A673 (cell line): ENCODE data around the gene LRRC27. TPM values are rescaled to one million over a fixed set of nuclear protein-coding genes. Genes with fewer than 3 reads are reported as not detected.
A peak's percentile ranks its signal among the peaks of the same experiment; 100 is the strongest.

Experiments
- BruUV-seq: library from RNA; stranded (reverse); fragments of 400-500 nt; replicated peaks from 2 replicates; lab custom pipeline; 2021; lab: Mats Ljungman, UMichigan
- CTCF ChIA-PET: fragments of 300-600 bp; sonication (Branson Sonifier 250); formaldehyde crosslinking; loops from one replicate; lab custom pipeline; 2022; ENCODE audit warnings: antibody characterized with exemption; lab: Charles Lee
- POLR2A ChIA-PET: fragments of 300-600 bp; sonication (Branson Sonifier 250); formaldehyde crosslinking; loops from one replicate; lab custom pipeline; 2022; ENCODE audit warnings: antibody characterized with exemption; ENCODE audit not compliant: low non-redundant PET; lab: Charles Lee
- DNase-seq: peaks from one replicate; pipeline ENCODE4 v3.0.0-alpha.2; 2015; ENCODE audit warnings: low spot score
- H3K27ac ChIP-seq: fragments of 200-600 bp; sonication (generic); 2 replicates; pipeline ENCODE4 v1.5.1; 2016; ENCODE audit warnings: mixed run types, low read depth, mild to moderate bottlenecking, mixed read lengths, antibody characterized with exemption, low read length; ENCODE audit not compliant: poor library complexity, severe bottlenecking
- H3K27me3 ChIP-seq: fragments of 200-600 bp; sonication (generic); replicated peaks from 2 replicates; pipeline ENCODE4 v1.6.1; 2017; ENCODE audit warnings: mixed run types, low read depth, mild to moderate bottlenecking, mixed read lengths, antibody characterized with exemption, low read length; ENCODE audit not compliant: insufficient read depth, poor library complexity
- H3K36me3 ChIP-seq: fragments of 200-600 bp; sonication (generic); 2 replicates; pipeline ENCODE4 v1.6.1; 2016; ENCODE audit warnings: mixed run types, mild to moderate bottlenecking, mixed read lengths, antibody characterized with exemption, low read length; ENCODE audit not compliant: insufficient read depth, poor library complexity, severe bottlenecking
- H3K4me1 ChIP-seq: fragments of 200-600 bp; sonication (generic); 2 replicates; pipeline ENCODE4 v1.6.1; 2017; ENCODE audit warnings: mixed run types, mild to moderate bottlenecking, mixed read lengths, antibody characterized with exemption, low read length; ENCODE audit not compliant: insufficient read depth, poor library complexity, severe bottlenecking
- H3K4me3 ChIP-seq: fragments of 200-600 bp; sonication (generic); 2 replicates; pipeline ENCODE4 v1.5.1; 2016; ENCODE audit warnings: low read depth, mixed run types, mild to moderate bottlenecking, mixed read lengths, low read length; ENCODE audit not compliant: poor library complexity, severe bottlenecking
- H3K9me3 ChIP-seq: fragments of 200-600 bp; sonication (generic); 2 replicates; pipeline ENCODE4 v1.6.1; 2016; ENCODE audit warnings: mixed run types, low read depth, mild to moderate bottlenecking, mixed read lengths, antibody characterized with exemption, low read length; ENCODE audit not compliant: poor library complexity, severe bottlenecking
- CTCF ChIP-seq: fragments of 300-800, 200-600 bp; sonication (generic); conservative IDR thresholded peaks from 2 replicates; pipeline ENCODE4 v1.5.1; 2017; ENCODE audit warnings: low read depth, mild to moderate bottlenecking, antibody characterized with exemption, low read length, moderate library complexity, mixed read lengths
- EZH2 ChIP-seq: fragments of 200-600 bp; sonication (generic); IDR thresholded peaks from 2 replicates; pipeline ENCODE4 v1.6.1; 2017; ENCODE audit warnings: borderline replicate concordance, low read depth, mild to moderate bottlenecking, mixed read lengths, antibody characterized with exemption, low read length; ENCODE audit not compliant: poor library complexity, severe bottlenecking
- intact Hi-C: fragments of 100-400 bp; cut with micrococcal nuclease; formaldehyde crosslinking; loops from one replicate; pipeline ENCODE4 v1.10.0; 2022; ENCODE audit not compliant: unreplicated experiment
- total RNA-seq: library from RNA; stranded (reverse); gene quantifications from 2 replicates; pipeline ENCODE4 v1.2.3, GENCODE V29; 2021

The LRRC27 gene
- total RNA-seq, 1 experiment from 2014 or later = 11.5 TPM

GRCh38 chr10:132363921-132364593 lies 32.1 kb downstream of the LRRC27 start:
- peak; percentile 44 for DNase-seq
- H3K4me1 ChIP-seq = no peaks in the 10 kb centered on the region
- ChIA-PET POLR2A (no interaction called here), CTCF (no interaction called here)
- H3K9me3 ChIP-seq = no peaks in the 10 kb centered on the region
- H3K36me3 ChIP-seq = no peaks in the 10 kb centered on the region
- no peak overlapping the region for H3K27ac ChIP-seq
- intact Hi-C loops = no loop called here
- TF ChIP-seq EZH2 = no peak
- TF ChIP-seq CTCF = no peak
- no TSS peak for BruUV-seq
- H3K27me3 ChIP-seq = no peaks in the 10 kb centered on the region
- H3K4me3 ChIP-seq = no peak overlapping the region

GRCh38 chr10:132364594-132364970 lies 32.6 kb downstream of the LRRC27 start:
- DNase-seq = no peak
- no peaks in the 10 kb centered on the region for H3K36me3 ChIP-seq
- ChIA-PET CTCF (no interaction called here), POLR2A (no interaction called here)
- H3K9me3 ChIP-seq = no peaks in the 10 kb centered on the region
- H3K4me1 ChIP-seq = no peaks in the 10 kb centered on the region
- H3K27ac ChIP-seq = no peak overlapping the region
- no peaks in the 10 kb centered on the region for H3K27me3 ChIP-seq
- no peak for TF ChIP-seq CTCF
- TF ChIP-seq EZH2 = no peak
- H3K4me3 ChIP-seq = no peak overlapping the region
- no TSS peak for BruUV-seq
- intact Hi-C loops = no loop called here

- DNase-seq = no peak
- H3K27ac ChIP-seq = no peak overlapping the region
- no peaks in the 10 kb centered on the region for H3K9me3 ChIP-seq
- CTCF ChIA-PET = no interaction called here
- no peak for TF ChIP-seq CTCF
- no peak for TF ChIP-seq EZH2
- intact Hi-C loops = no loop called here
- no peaks in the 10 kb centered on the region for H3K27me3 ChIP-seq
- H3K4me3 ChIP-seq = no peak overlapping the region
- no TSS peak for BruUV-seq
- POLR2A ChIA-PET = no interaction called here
- no peaks in the 10 kb centered on the region for H3K36me3 ChIP-seq
- H3K4me1 ChIP-seq = no peaks in the 10 kb centered on the region
Observed at GRCh38 chr10:132365102-132365501, 33.1 kb downstream of the LRRC27 start.
